Measurements from ENCODE around the gene FBXO8. TPM values are rescaled to one million over a fixed set of nuclear protein-coding genes. Genes with fewer than 3 reads are reported as not detected.

FBXO8 gene
- total RNA-seq, 3 donors from 2014 or later: 25.1 to 41.2 (median 35.4) TPM

DNA sequence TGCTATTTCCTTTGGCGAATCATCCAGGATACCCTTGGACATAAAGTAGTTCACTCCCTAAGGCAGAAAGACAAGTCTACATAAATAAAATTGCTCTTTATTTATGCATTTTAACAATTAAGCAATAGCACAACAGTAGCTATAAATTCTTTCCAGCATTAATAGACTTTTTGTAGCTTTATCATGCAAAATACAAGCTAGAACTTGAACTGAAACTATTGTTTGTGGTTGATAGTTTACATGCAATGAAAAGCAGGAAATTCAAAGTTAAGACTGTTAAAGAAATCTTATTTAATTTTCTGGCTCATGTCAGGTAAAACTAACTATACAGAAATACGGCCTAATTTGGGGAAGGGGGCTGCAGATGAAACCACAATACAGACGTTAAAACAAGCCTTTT is 42.3 kb downstream of the FBXO8 start:
- Histone ChIP-seq H3K4me3 (no peak overlapping the region), H3K36me3 (ENCODE audit: low read depth) (no peaks in the 10 kb centered on the region), H3K9me3 (no peaks in the 10 kb centered on the region), H3K4me1 (ENCODE audit: low read depth) (no peaks in the 10 kb centered on the region)
- DNase-seq (no peak), ATAC-seq (no peak)
- TF ChIP-seq, protein P1, sequence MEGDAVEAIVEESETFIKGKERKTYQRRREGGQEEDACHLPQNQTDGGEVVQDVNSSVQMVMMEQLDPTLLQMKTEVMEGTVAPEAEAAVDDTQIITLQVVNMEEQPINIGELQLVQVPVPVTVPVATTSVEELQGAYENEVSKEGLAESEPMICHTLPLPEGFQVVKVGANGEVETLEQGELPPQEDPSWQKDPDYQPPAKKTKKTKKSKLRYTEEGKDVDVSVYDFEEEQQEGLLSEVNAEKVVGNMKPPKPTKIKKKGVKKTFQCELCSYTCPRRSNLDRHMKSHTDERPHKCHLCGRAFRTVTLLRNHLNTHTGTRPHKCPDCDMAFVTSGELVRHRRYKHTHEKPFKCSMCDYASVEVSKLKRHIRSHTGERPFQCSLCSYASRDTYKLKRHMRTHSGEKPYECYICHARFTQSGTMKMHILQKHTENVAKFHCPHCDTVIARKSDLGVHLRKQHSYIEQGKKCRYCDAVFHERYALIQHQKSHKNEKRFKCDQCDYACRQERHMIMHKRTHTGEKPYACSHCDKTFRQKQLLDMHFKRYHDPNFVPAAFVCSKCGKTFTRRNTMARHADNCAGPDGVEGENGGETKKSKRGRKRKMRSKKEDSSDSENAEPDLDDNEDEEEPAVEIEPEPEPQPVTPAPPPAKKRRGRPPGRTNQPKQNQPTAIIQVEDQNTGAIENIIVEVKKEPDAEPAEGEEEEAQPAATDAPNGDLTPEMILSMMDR (IDR thresholded peaks at IDR 0.05): no peak
- intact Hi-C loops (cut with DNase I, micrococcal nuclease): no loop called here

DNA sequence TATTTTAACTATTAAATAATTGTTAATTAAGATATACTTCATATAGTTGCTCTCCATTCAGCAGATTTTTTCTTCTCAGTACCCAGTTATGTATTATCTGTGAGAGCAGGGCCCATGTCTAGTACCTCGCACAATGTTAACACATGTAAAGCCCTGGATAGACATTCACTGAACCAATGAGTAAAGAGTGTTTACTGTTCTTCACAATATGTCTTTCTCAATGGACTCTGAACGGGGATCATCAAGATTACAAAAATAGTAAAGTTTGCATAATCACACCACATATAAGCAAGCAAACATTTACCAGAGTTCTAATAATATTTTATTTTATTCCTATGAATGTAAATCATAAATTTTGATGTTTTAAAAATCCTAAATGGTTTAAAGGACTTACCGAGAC is 47.1 kb downstream of the FBXO8 start:
- Histone ChIP-seq H3K36me3 (ENCODE audit: low read depth) (no peaks in the 10 kb centered on the region), H3K4me3 (no peak overlapping the region), H3K4me1 (ENCODE audit: low read depth) (no peaks in the 10 kb centered on the region), H3K9me3 (no peaks in the 10 kb centered on the region)
- DNase-seq (no peak), ATAC-seq (no peak)
- TF ChIP-seq, protein P1 (IDR thresholded peaks at IDR 0.05): no peak
- intact Hi-C loops (cut with DNase I, micrococcal nuclease): no loop called here

DNA sequence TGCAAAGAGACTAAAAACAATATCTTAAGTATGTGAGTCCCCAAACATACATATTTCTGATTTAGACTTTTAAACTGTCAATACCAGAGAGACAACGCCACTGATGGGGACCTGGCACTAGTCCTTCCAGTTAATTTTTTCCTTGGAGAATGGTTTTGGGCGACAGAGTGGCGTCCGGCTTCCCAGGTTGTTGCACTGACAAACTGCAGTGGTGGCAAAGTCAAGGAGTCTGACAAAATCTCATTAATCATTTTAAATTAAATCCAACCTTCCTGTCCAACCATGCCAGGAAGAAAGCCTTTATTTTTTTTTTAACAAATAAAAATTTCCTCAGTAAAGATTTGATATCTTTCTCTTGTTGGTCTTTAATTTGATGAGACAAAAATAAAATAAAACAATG is 52.8 kb downstream of the FBXO8 start:
- Histone ChIP-seq H3K4me3 (no peak overlapping the region), H3K9me3 (no peaks in the 10 kb centered on the region), H3K36me3 (ENCODE audit: low read depth) (no peaks in the 10 kb centered on the region), H3K4me1 (ENCODE audit: low read depth) (no peaks in the 10 kb centered on the region)
- TF ChIP-seq, protein P1 (IDR thresholded peaks at IDR 0.05): no peak
- intact Hi-C loops (cut with DNase I, micrococcal nuclease): no loop called here
- DNase-seq (no peak), ATAC-seq (no peak)

DNA sequence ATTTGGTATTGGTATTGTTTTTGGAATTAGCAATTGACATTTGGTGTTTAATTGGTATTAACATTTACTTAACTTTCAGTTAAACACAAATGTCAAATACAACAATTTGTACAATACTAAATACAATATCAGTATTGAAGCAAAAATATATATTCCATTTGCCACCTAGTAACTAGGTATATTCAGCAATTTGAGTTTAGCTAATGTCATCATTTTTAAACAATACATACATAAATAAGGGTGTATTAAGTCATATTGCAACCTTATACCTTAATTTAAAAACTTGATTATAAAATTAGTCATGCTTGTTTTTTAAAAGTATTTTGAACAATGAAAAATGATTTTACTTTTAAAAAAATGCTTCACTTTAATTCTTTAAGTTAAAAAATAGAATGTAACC is 53.3 kb downstream of the FBXO8 start:
- Histone ChIP-seq H3K4me1 (ENCODE audit: low read depth) (no peaks in the 10 kb centered on the region), H3K36me3 (ENCODE audit: low read depth) (no peaks in the 10 kb centered on the region), H3K4me3 (no peak overlapping the region), H3K9me3 (no peaks in the 10 kb centered on the region)
- no peak for ATAC-seq
- intact Hi-C loops (cut with DNase I, micrococcal nuclease): no loop called here
- TF ChIP-seq, protein P1 (IDR thresholded peaks at IDR 0.05): no peak
- DNase-seq: no peak

DNA sequence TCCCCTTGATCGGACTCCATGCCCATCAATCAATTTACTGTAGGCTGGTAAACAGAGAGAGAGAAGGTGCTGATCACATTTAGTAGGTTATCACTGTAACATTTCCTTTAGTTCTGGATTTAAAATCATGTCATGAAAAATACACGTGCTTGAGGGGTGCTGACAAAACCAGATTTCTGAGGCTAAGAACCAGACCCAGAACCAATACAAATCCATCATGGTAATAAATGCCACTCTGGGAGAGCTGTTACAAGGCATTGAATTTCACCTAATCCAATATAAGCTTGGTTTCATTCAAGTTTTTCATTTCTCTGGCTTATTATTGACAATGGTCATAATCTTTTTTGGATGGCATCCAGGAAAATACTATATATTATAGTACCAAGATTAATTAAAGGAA is 54.5 kb downstream of the FBXO8 start:
- H3K9me3 ChIP-seq: no peaks in the 10 kb centered on the region
- no peak overlapping the region for H3K4me3 ChIP-seq
- intact Hi-C loops (cut with DNase I, micrococcal nuclease): loop anchor here in 1 of 2 donors (10.0 kb wide), 1 partner anchor 86 kb away; no protein-coding TSS in a partner anchor
- no peaks in the 10 kb centered on the region for H3K36me3 ChIP-seq (ENCODE audit: low read depth)
- DNase-seq (no peak), ATAC-seq (no peak)
- H3K4me1 ChIP-seq (ENCODE audit: low read depth): no peaks in the 10 kb centered on the region
- TF ChIP-seq, protein P1 (IDR thresholded peaks at IDR 0.05): no peak
